ENCODE results near the gene RPS15. TPM values are rescaled to one million over a fixed set of nuclear protein-coding genes. Genes with fewer than 3 reads are reported as not detected.

Gene RPS15
- total and polyA plus RNA-seq, 2 of the 13 experiments (the other 11 are each of a cell fraction or from before 2014, with no cell fraction given): 695 to 1,411 TPM

- no peak for TF ChIP-seq FOXO4 (CRISPR knock-in tag; conservative IDR thresholded peaks at IDR 0.05)
- no peak for TF ChIP-seq MTF2 (CRISPR knock-in tag; IDR thresholded peaks at IDR 0.05; ENCODE audit: borderline replicate concordance)
- TF ChIP-seq GTF3A (CRISPR knock-in tag; conservative IDR thresholded peaks at IDR 0.05): peak; percentile 94
- peak; percentile 85 for TF ChIP-seq SMYD3 (CRISPR knock-in tag; IDR thresholded peaks at IDR 0.05)
- peak; percentile 84 for TF ChIP-seq HMGXB3 (CRISPR knock-in tag; IDR thresholded peaks at IDR 0.05; ENCODE audit: borderline replicate concordance)
- TF ChIP-seq, protein P1, sequence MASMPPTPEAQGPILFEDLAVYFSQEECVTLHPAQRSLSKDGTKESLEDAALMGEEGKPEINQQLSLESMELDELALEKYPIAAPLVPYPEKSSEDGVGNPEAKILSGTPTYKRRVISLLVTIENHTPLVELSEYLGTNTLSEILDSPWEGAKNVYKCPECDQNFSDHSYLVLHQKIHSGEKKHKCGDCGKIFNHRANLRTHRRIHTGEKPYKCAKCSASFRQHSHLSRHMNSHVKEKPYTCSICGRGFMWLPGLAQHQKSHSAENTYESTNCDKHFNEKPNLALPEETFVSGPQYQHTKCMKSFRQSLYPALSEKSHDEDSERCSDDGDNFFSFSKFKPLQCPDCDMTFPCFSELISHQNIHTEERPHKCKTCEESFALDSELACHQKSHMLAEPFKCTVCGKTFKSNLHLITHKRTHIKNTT (CRISPR knock-in tag; IDR thresholded peaks at IDR 0.05): 0 out of 2 replicates have a peak, but pooled peaks have one; percentile 24
- TF ChIP-seq TBP (CRISPR knock-in tag; IDR thresholded peaks at IDR 0.05): 0 out of 2 replicates have a peak, but pooled peaks have one; percentile 67
- no peak for TF ChIP-seq KDM1A (CRISPR knock-in tag; IDR thresholded peaks at IDR 0.05)
- TF ChIP-seq, protein P2, sequence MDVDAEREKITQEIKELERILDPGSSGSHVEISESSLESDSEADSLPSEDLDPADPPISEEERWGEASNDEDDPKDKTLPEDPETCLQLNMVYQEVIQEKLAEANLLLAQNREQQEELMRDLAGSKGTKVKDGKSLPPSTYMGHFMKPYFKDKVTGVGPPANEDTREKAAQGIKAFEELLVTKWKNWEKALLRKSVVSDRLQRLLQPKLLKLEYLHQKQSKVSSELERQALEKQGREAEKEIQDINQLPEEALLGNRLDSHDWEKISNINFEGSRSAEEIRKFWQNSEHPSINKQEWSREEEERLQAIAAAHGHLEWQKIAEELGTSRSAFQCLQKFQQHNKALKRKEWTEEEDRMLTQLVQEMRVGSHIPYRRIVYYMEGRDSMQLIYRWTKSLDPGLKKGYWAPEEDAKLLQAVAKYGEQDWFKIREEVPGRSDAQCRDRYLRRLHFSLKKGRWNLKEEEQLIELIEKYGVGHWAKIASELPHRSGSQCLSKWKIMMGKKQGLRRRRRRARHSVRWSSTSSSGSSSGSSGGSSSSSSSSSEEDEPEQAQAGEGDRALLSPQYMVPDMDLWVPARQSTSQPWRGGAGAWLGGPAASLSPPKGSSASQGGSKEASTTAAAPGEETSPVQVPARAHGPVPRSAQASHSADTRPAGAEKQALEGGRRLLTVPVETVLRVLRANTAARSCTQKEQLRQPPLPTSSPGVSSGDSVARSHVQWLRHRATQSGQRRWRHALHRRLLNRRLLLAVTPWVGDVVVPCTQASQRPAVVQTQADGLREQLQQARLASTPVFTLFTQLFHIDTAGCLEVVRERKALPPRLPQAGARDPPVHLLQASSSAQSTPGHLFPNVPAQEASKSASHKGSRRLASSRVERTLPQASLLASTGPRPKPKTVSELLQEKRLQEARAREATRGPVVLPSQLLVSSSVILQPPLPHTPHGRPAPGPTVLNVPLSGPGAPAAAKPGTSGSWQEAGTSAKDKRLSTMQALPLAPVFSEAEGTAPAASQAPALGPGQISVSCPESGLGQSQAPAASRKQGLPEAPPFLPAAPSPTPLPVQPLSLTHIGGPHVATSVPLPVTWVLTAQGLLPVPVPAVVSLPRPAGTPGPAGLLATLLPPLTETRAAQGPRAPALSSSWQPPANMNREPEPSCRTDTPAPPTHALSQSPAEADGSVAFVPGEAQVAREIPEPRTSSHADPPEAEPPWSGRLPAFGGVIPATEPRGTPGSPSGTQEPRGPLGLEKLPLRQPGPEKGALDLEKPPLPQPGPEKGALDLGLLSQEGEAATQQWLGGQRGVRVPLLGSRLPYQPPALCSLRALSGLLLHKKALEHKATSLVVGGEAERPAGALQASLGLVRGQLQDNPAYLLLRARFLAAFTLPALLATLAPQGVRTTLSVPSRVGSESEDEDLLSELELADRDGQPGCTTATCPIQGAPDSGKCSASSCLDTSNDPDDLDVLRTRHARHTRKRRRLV (CRISPR knock-in tag; IDR thresholded peaks at IDR 0.05): peak; percentile 76; the same call in 1 of the 2 replicates
- TF ChIP-seq TOE1 (CRISPR knock-in tag; IDR thresholded peaks at IDR 0.05): no peak
- no peak for TF ChIP-seq ZNF629 (CRISPR knock-in tag; conservative IDR thresholded peaks at IDR 0.05)
- TF ChIP-seq RAD21 (CRISPR knock-in tag; IDR thresholded peaks at IDR 0.05): peak; percentile 83; the same call in 1 of the 2 replicates
- TF ChIP-seq ZBTB7B (CRISPR knock-in tag; IDR thresholded peaks at IDR 0.05): peak; percentile 51; the same call in 1 of the 2 replicates
- peak; percentile 79; the same call in 1 of the 2 replicates for TF ChIP-seq ELF4 (CRISPR knock-in tag; IDR thresholded peaks at IDR 0.05; ENCODE audit: borderline replicate concordance)
- TF ChIP-seq ARHGAP35 (CRISPR knock-in tag; IDR thresholded peaks at IDR 0.05; ENCODE audit: borderline replicate concordance): peak; percentile 89; the same call in 1 of the 2 replicates
Observed at GRCh38 chr19:1438035-1438932, at the start of gene RPS15 (continued).
